HEK293 (cell line): Measurements from ENCODE around the gene MEI1.

Experiments used
- CTCF ChIP-seq: fragments of 450-650 bp; formaldehyde crosslinking; IDR thresholded peaks from 2 replicates; pipeline ENCODE4 v1.5.1; 2016; ENCODE audit warnings: missing biosample characterization, missing genetic modification characterization
- FEZF1 ChIP-seq: fragments of 450-650 bp; formaldehyde crosslinking; IDR thresholded peaks from 2 replicates; pipeline ENCODE4 v1.5.1; 2016; ENCODE audit warnings: missing biosample characterization, missing genetic modification characterization
- GLIS2 ChIP-seq: fragments of 450-650 bp; formaldehyde crosslinking; IDR thresholded peaks from 2 replicates; pipeline ENCODE4 v1.5.1; 2016; ENCODE audit warnings: missing biosample characterization, missing genetic modification characterization
- KLF1 ChIP-seq: fragments of 450-650 bp; formaldehyde crosslinking; IDR thresholded peaks from 2 replicates; pipeline ENCODE4 v1.5.1; 2016; ENCODE audit warnings: missing biosample characterization, missing genetic modification characterization
- KLF9 ChIP-seq: fragments of 450-650 bp; formaldehyde crosslinking; IDR thresholded peaks from 2 replicates; pipeline ENCODE4 v1.5.1; 2016; ENCODE audit warnings: missing biosample characterization, missing genetic modification characterization, low read depth
- OSR2 ChIP-seq: fragments of 450-650 bp; formaldehyde crosslinking; IDR thresholded peaks from 2 replicates; pipeline ENCODE4 v1.5.1; 2016; ENCODE audit warnings: missing biosample characterization, missing genetic modification characterization
- SCRT1 ChIP-seq: fragments of 450-650 bp; formaldehyde crosslinking; IDR thresholded peaks from 2 replicates; pipeline ENCODE4 v1.5.1; 2016; ENCODE audit warnings: missing biosample characterization, missing genetic modification characterization, borderline replicate concordance
- SCRT2 ChIP-seq: fragments of 450-650 bp; formaldehyde crosslinking; IDR thresholded peaks from 2 replicates; pipeline ENCODE4 v1.5.1; 2016; ENCODE audit warnings: missing biosample characterization, missing genetic modification characterization
- SP7 ChIP-seq: fragments of 450-650 bp; formaldehyde crosslinking; IDR thresholded peaks from 2 replicates; pipeline ENCODE4 v1.5.1; 2016; ENCODE audit warnings: missing biosample characterization, missing genetic modification characterization
- ZBTB20 ChIP-seq: fragments of 450-650 bp; formaldehyde crosslinking; IDR thresholded peaks from 2 replicates; pipeline ENCODE4 v1.5.1; 2016; ENCODE audit warnings: missing biosample characterization, missing genetic modification characterization
- ZBTB7A ChIP-seq: fragments of 450-650 bp; formaldehyde crosslinking; IDR thresholded peaks from 2 replicates; pipeline ENCODE4 v1.5.1; 2016; ENCODE audit warnings: low read depth, missing biosample characterization, missing genetic modification characterization
- ZFP3 ChIP-seq: fragments of 450-650 bp; formaldehyde crosslinking; IDR thresholded peaks from 2 replicates; pipeline ENCODE4 v1.5.1; 2016; ENCODE audit warnings: low read depth, missing biosample characterization, missing genetic modification characterization
- ZFP41 ChIP-seq: fragments of 450-650 bp; formaldehyde crosslinking; IDR thresholded peaks from 2 replicates; pipeline ENCODE4 v1.5.1; 2016; ENCODE audit warnings: missing biosample characterization, missing genetic modification characterization, borderline replicate concordance
- ZNF112 ChIP-seq: fragments of 450-650 bp; formaldehyde crosslinking; IDR thresholded peaks from 2 replicates; pipeline ENCODE4 v1.5.0; 2017; ENCODE audit warnings: missing biosample characterization, missing genetic modification characterization
- ZNF138 ChIP-seq: fragments of 450-650 bp; formaldehyde crosslinking; IDR thresholded peaks from 2 replicates; pipeline ENCODE4 v1.5.1; 2016; ENCODE audit warnings: missing biosample characterization, missing genetic modification characterization, borderline replicate concordance
- ZNF148 ChIP-seq: fragments of 450-650 bp; formaldehyde crosslinking; IDR thresholded peaks from 2 replicates; pipeline ENCODE4 v1.5.0; 2017; ENCODE audit warnings: missing biosample characterization, missing genetic modification characterization, borderline replicate concordance
- ZNF174 ChIP-seq: fragments of 450-650 bp; formaldehyde crosslinking; IDR thresholded peaks from 2 replicates; pipeline ENCODE4 v1.5.0; 2017; ENCODE audit warnings: missing biosample characterization, mild to moderate bottlenecking, missing genetic modification characterization
- ZNF24 ChIP-seq: fragments of 450-650 bp; formaldehyde crosslinking; IDR thresholded peaks from 2 replicates; pipeline ENCODE4 v1.5.1; 2016; ENCODE audit warnings: missing biosample characterization, missing genetic modification characterization
- ZNF335 ChIP-seq: fragments of 450-650 bp; formaldehyde crosslinking; conservative IDR thresholded peaks from 2 replicates; pipeline ENCODE4 v1.5.1; 2016; ENCODE audit warnings: missing biosample characterization, missing genetic modification characterization
- ZNF48 ChIP-seq: fragments of 450-650 bp; formaldehyde crosslinking; IDR thresholded peaks from 2 replicates; pipeline ENCODE4 v1.5.1; 2016; ENCODE audit warnings: missing biosample characterization, missing genetic modification characterization
- ZNF513 ChIP-seq: fragments of 450-650 bp; IDR thresholded peaks from 2 replicates; pipeline ENCODE4 v1.5.1; 2018; ENCODE audit warnings: missing biosample characterization, missing genetic modification characterization
- ZNF571 ChIP-seq: fragments of 450-650 bp; formaldehyde crosslinking; IDR thresholded peaks from 2 replicates; pipeline ENCODE4 v1.5.0; 2017; ENCODE audit warnings: missing biosample characterization, missing genetic modification characterization
- ZNF580 ChIP-seq: fragments of 450-650 bp; formaldehyde crosslinking; IDR thresholded peaks from 2 replicates; pipeline ENCODE4 v1.5.1; 2016; ENCODE audit warnings: missing biosample characterization, missing genetic modification characterization
- ZNF596 ChIP-seq: fragments of 450-650 bp; IDR thresholded peaks from 2 replicates; pipeline ENCODE4 v1.5.0; 2018; ENCODE audit warnings: missing biosample characterization, mild to moderate bottlenecking, missing genetic modification characterization, moderate library complexity
- ZNF639 ChIP-seq: fragments of 450-650 bp; formaldehyde crosslinking; IDR thresholded peaks from 2 replicates; pipeline ENCODE4 v1.5.1; 2016; ENCODE audit warnings: missing biosample characterization, missing genetic modification characterization
- ZNF670 ChIP-seq: fragments of 450-650 bp; formaldehyde crosslinking; IDR thresholded peaks from 2 replicates; pipeline ENCODE4 v1.5.1; 2016; ENCODE audit warnings: missing biosample characterization, missing genetic modification characterization, low read depth
- ZNF707 ChIP-seq: fragments of 450-650 bp; formaldehyde crosslinking; IDR thresholded peaks from 2 replicates; pipeline ENCODE4 v1.5.1; 2016; ENCODE audit warnings: missing biosample characterization, missing genetic modification characterization
- ZNF768 ChIP-seq: fragments of 450-650 bp; formaldehyde crosslinking; IDR thresholded peaks from 2 replicates; pipeline ENCODE4 v1.5.1; 2018; ENCODE audit warnings: missing biosample characterization, mild to moderate bottlenecking, missing genetic modification characterization
- TF ChIP-seq, protein P1 (sequence below): fragments of 450-650 bp; formaldehyde crosslinking; IDR thresholded peaks from 2 replicates; pipeline ENCODE4 v1.5.1; 2016; ENCODE audit warnings: missing biosample characterization, missing genetic modification characterization, borderline replicate concordance
- TF ChIP-seq, protein P2 (sequence below): fragments of 450-650 bp; formaldehyde crosslinking; IDR thresholded peaks from 2 replicates; pipeline ENCODE4 v1.5.1; 2017; ENCODE audit warnings: missing biosample characterization, missing genetic modification characterization

The MEI1 gene

GRCh38 chr22:41697126-41697775 lies 2.1 kb upstream of the MEI1 start (continued):
- TF ChIP-seq ZNF48 (no peak), ZNF580 (tag by site-specific recombination) (no peak), KLF9 (tag by site-specific recombination) (peak; percentile 89), ZNF335 (tag by site-specific recombination) (peak; percentile 74), ZBTB7A (tag by site-specific recombination) (no peak), ZNF571 (tag by site-specific recombination) (no peak), ZNF596 (no peak), ZNF24 (tag by site-specific recombination) (0 out of 2 replicates have a peak, but pooled peaks have one; percentile 32), ZNF639 (tag by site-specific recombination) (no peak), ZFP3 (no peak), ZNF768 (tag by site-specific recombination) (no peak), ZNF112 (tag by site-specific recombination) (no peak), KLF1 (no peak), ZFP41 (tag by site-specific recombination) (no peak), GLIS2 (tag by site-specific recombination) (peak; percentile 84), FEZF1 (tag by site-specific recombination) (no peak), ZNF707 (no peak), SP7 (tag by site-specific recombination) (peak; percentile 13; the same call in 1 of the 2 replicates), SCRT2 (no peak), OSR2 (tag by site-specific recombination) (no peak), ZNF174 (tag by site-specific recombination) (no peak), ZNF138 (tag by site-specific recombination) (no peak), ZNF670 (tag by site-specific recombination) (no peak), ZNF148 (tag by site-specific recombination) (no peak), ZBTB20 (no peak), CTCF (tag by site-specific recombination) (peak; percentile 94), ZNF513 (tag by site-specific recombination) (no peak), SCRT1 (tag by site-specific recombination) (no peak)
- TF ChIP-seq, protein P1, sequence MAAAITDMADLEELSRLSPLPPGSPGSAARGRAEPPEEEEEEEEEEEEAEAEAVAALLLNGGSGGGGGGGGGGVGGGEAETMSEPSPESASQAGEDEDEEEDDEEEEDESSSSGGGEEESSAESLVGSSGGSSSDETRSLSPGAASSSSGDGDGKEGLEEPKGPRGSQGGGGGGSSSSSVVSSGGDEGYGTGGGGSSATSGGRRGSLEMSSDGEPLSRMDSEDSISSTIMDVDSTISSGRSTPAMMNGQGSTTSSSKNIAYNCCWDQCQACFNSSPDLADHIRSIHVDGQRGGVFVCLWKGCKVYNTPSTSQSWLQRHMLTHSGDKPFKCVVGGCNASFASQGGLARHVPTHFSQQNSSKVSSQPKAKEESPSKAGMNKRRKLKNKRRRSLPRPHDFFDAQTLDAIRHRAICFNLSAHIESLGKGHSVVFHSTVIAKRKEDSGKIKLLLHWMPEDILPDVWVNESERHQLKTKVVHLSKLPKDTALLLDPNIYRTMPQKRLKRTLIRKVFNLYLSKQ (tag by site-specific recombination): no peak
- TF ChIP-seq, protein P2, sequence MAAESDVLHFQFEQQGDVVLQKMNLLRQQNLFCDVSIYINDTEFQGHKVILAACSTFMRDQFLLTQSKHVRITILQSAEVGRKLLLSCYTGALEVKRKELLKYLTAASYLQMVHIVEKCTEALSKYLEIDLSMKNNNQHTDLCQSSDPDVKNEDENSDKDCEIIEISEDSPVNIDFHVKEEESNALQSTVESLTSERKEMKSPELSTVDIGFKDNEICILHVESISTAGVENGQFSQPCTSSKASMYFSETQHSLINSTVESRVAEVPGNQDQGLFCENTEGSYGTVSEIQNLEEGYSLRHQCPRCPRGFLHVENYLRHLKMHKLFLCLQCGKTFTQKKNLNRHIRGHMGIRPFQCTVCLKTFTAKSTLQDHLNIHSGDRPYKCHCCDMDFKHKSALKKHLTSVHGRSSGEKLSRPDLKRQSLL: no peak
